Small intestine (tissue), 7 donors: ENCODE results near the gene CTAGE4. TPM values are rescaled to one million over a fixed set of nuclear protein-coding genes. Genes with fewer than 3 reads are reported as not detected.
"Not testable (repeated sequence)": the region's sequence is repeated elsewhere in the genome, so short reads cannot be mapped to it uniquely, and the experiment has no call there.

ENCODE experiments used
- DNase-seq, 2 donors: peaks; one replicate each; pipeline versions ENCODE4 v3.0.0 to v3.0.0-alpha.2; 2013
- FAIRE-seq: peaks from 2 replicates; lab custom pipeline; 2012; peaks lifted over from hg19 to GRCh38; lab: Jason Lieb, UNC
- H3K27ac ChIP-seq, 3 donors: one replicate each; pipeline ENCODE4 v1.5.1; 2013; ENCODE audit warnings: low read length in 2 of 3, mild to moderate bottlenecking in 2 of 3, control low read depth in 1 of 3, inconsistent platforms in 1 of 3, low read depth in 1 of 3, moderate library complexity in 1 of 3
- H3K27me3 ChIP-seq, 3 donors: one replicate each; pipeline ENCODE4 v1.6.1; 2013; ENCODE audit warnings: low read length in 3 of 3, inconsistent platforms in 1 of 3; ENCODE audit not compliant: control insufficient read depth in 3 of 3, insufficient read depth in 3 of 3
- H3K36me3 ChIP-seq, 3 donors: one replicate each; pipeline ENCODE4 v1.6.1; 2013; ENCODE audit warnings: low read length in 3 of 3, inconsistent platforms in 1 of 3, low read depth in 1 of 3, mild to moderate bottlenecking in 1 of 3, moderate library complexity in 1 of 3; ENCODE audit not compliant: control insufficient read depth in 3 of 3, insufficient read depth in 2 of 3
- H3K4me1 ChIP-seq, 3 donors: one replicate each; pipeline ENCODE4 v1.6.1; 2013; ENCODE audit warnings: low read length in 2 of 3, inconsistent platforms in 1 of 3, low read depth in 1 of 3, mild to moderate bottlenecking in 1 of 3, moderate library complexity in 1 of 3; ENCODE audit not compliant: control insufficient read depth in 3 of 3, insufficient read depth in 2 of 3
- H3K4me3 ChIP-seq, 3 donors: one replicate each; pipeline ENCODE4 v1.5.1; 2013; ENCODE audit warnings: low read length in 3 of 3, control low read depth in 1 of 3, inconsistent platforms in 1 of 3, low read depth in 1 of 3, mild to moderate bottlenecking in 1 of 3, moderate library complexity in 1 of 3
- H3K9me3 ChIP-seq, 2 donors: one replicate each; pipeline ENCODE4 v1.6.1; 2013; ENCODE audit warnings: low read depth in 1 of 2, low read length in 1 of 2; ENCODE audit not compliant: control insufficient read depth in 2 of 2, insufficient read depth in 1 of 2
- WGBS, 3 donors: extraction: QIAGEN DNeasy Blood & Tissue Kit; methylation state at CpG; one replicate each; pipeline ENCODE4 v1.1.7; 2013; 5-methylcytosine and 5-hydroxymethylcytosine counted together
- polyA plus RNA-seq, 4 donors: library from polyadenylated mRNA; stranded (reverse) in 3 of 4; unstranded in 1 of 4; fragments of 200-250 nt in 3 of 4; fragments of 120-200 nt in 1 of 4; gene quantifications; one replicate each; pipeline versions ENCODE4 v1.2.1 to v1.2.3, GENCODE V29; 2013
- donor health status: healthy with polysubstance abuse.
- donor health status: control.
- donor health status: control.
- donor health status: Bipolar disorder and iron deficiency.
- donor health status: healthy.

CTAGE4 gene
- polyA plus RNA-seq, 4 donors = 0.48 to 16.5 (median 9.5) TPM

- H3K9me3 ChIP-seq, H3K4me1 ChIP-seq, H3K4me3 ChIP-seq, H3K36me3 ChIP-seq, DNase-seq, H3K27ac ChIP-seq, H3K27me3 ChIP-seq, FAIRE-seq: not testable (repeated sequence)
- WGBS, 3 donors = 0% methylated on average over 15 of the region's 51 CpGs; no CpG with 5 or more reads in 2 of the 3 donors
These were observed 12.1 kb downstream of the CTAGE4 start, which contains the start of gene ARHGEF35 for GRCh38 chr7:144195212-144195872. ARHGEF35 (minus strand) TSS chr7:144195833; CDS start chr7:144188383, 7,450 bp downstream.

- WGBS, 3 donors = 64 to 78% (median 69%) methylated on average over 3 of the region's 4 CpGs
- not testable (repeated sequence) for H3K27me3 ChIP-seq, DNase-seq, H3K27ac ChIP-seq, H3K36me3 ChIP-seq, FAIRE-seq, H3K9me3 ChIP-seq, H3K4me1 ChIP-seq, H3K4me3 ChIP-seq
These were observed 15.7 kb downstream of the CTAGE4 start for GRCh38 chr7:144198934-144199333.

- WGBS, 3 donors = no CpG with 5 or more reads among the region's 1 CpG
- H3K27me3 ChIP-seq, H3K9me3 ChIP-seq, DNase-seq, H3K36me3 ChIP-seq, FAIRE-seq, H3K4me3 ChIP-seq, H3K27ac ChIP-seq, H3K4me1 ChIP-seq: not testable (repeated sequence)
These were observed 18.7 kb downstream of the CTAGE4 start for GRCh38 chr7:144201978-144202377.

- H3K4me3 ChIP-seq, FAIRE-seq, H3K36me3 ChIP-seq, H3K27ac ChIP-seq, H3K4me1 ChIP-seq, H3K9me3 ChIP-seq, H3K27me3 ChIP-seq, DNase-seq: not testable (repeated sequence)
- no CpG with 5 or more reads among the region's 3 CpGs for WGBS, 3 donors
These were observed 19.8 kb downstream of the CTAGE4 start for GRCh38 chr7:144203086-144203485.

- no CpG with 5 or more reads among the region's 5 CpGs for WGBS, 3 donors
- not testable (repeated sequence) for H3K9me3 ChIP-seq, FAIRE-seq, H3K4me3 ChIP-seq, H3K27me3 ChIP-seq, DNase-seq, H3K36me3 ChIP-seq, H3K27ac ChIP-seq, H3K4me1 ChIP-seq
These were observed 22.0 kb downstream of the CTAGE4 start for GRCh38 chr7:144205306-144205705.

- DNase-seq, H3K4me3 ChIP-seq, H3K27me3 ChIP-seq, H3K27ac ChIP-seq, H3K4me1 ChIP-seq, H3K9me3 ChIP-seq, H3K36me3 ChIP-seq, FAIRE-seq: not testable (repeated sequence)
These were observed 33.9 kb downstream of the CTAGE4 start for GRCh38 chr7:144217200-144217599.

GRCh38 chr7:144218581-144218980 lies 35.3 kb downstream of the CTAGE4 start:
- not testable (repeated sequence) for H3K4me3 ChIP-seq, DNase-seq, H3K9me3 ChIP-seq, H3K36me3 ChIP-seq, FAIRE-seq, H3K4me1 ChIP-seq, H3K27me3 ChIP-seq, H3K27ac ChIP-seq
- WGBS, 3 donors = 93 to 100% (median 99%) methylated on average over 1 of the region's 1 CpG

- not testable (repeated sequence) for H3K9me3 ChIP-seq, DNase-seq, FAIRE-seq, H3K27ac ChIP-seq, H3K4me1 ChIP-seq, H3K27me3 ChIP-seq, H3K36me3 ChIP-seq, H3K4me3 ChIP-seq
- WGBS, 3 donors = no CpG with 5 or more reads among the region's 4 CpGs
These were observed 35.9 kb downstream of the CTAGE4 start for GRCh38 chr7:144219149-144219548.

GRCh38 chr7:144220531-144220930 lies 37.3 kb downstream of the CTAGE4 start:
- H3K27ac ChIP-seq, H3K4me3 ChIP-seq, FAIRE-seq, H3K9me3 ChIP-seq, H3K36me3 ChIP-seq, DNase-seq, H3K4me1 ChIP-seq, H3K27me3 ChIP-seq: not testable (repeated sequence)
